ENCODE data around the gene TLX2. TPM values are rescaled to one million over a fixed set of nuclear protein-coding genes. Genes with fewer than 3 reads are reported as not detected.

Gene TLX2
- polyA plus RNA-seq, 2 of the 4 experiments (the other 2 are of a cell fraction) = 0.05 to 0.37 TPM

GRCh38 chr2:74499267-74499939, 14.8 kb upstream of the TLX2 start, which contains the start of gene LBX2:
TSS of gene LBX2 (minus strand) at chr2:74499603. CDS start at chr2:74499537, 66 bp downstream.
- WGBS (ENCODE audit: missing lambda C conversion rate) = 75% methylated on average over 56 of the region's 65 CpGs
- FAIRE-seq = no peak
- no peak within 1 kb of the TSS for H3K4me3 ChIP-seq

DNA sequence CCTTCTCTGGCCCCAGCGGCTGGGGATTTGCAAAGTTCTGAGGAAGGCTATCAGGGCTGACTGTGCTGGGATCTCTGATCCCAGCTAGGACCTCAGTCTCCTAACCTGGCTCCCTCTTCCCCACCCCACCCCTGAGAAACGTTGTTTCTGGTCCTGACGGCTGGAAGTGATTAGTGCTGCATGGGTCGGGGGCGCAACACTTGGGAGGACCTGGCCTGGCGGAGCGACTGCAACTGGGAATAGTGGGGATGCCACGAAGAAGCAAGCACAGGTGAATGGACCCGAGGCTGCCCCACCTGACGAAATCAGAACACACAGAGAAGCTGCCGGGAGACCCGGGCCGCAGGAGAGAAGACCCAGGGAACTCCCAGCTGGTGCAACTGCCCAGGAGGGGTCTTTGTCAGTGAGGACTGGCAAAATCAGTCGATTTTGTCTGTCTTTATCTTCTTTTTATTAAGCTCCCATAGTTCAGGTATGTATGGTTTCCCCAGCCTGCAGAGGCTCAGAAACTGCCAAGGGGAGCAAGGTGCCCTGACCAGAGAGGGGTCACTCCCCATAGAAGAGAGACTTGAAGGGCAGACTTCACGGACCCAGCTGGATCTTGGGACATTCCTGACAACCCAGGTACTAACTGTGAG, 14.2 kb upstream of the TLX2 start:
- Histone ChIP-seq H3K9me3 (no peaks in the 10 kb centered on the region), H3K4me1 (peaks cover 13% of the 10 kb centered on the region), H3K4me2 (no peak overlapping the region), H3K27ac (no peak overlapping the region), H3K4me3 (no peak overlapping the region)
- DNase-seq (ENCODE audit: low read depth in 1 of 2, low spot score in 1 of 2) (no peak), FAIRE-seq (no peak), ATAC-seq (no peak)
- POLR2A ChIA-PET = interaction anchor here (1.1 to 1.6 kb wide), 2 partner anchors 11 to 17 kb away, joined by 4 to 5 read pairs; partner anchors contain the start of genes CCDC142 and TTC31
- WGBS (ENCODE audit: missing lambda C conversion rate) = 81% methylated on average over 15 of the region's 15 CpGs
- TF ChIP-seq CEBPB (IDR thresholded peaks at IDR 0.05) (no peak), TFCP2L1 (CRISPR knock-in tag; IDR thresholded peaks at IDR 0.05) (no peak), MAFK (IDR thresholded peaks at IDR 0.05; ENCODE audit: partially characterized antibody) (no peak), FOSL2 (IDR thresholded peaks at IDR 0.05) (no peak), FOSL2 (CRISPR knock-in tag; IDR thresholded peaks at IDR 0.05) (no peak)
- TF ChIP-seq, protein P1, sequence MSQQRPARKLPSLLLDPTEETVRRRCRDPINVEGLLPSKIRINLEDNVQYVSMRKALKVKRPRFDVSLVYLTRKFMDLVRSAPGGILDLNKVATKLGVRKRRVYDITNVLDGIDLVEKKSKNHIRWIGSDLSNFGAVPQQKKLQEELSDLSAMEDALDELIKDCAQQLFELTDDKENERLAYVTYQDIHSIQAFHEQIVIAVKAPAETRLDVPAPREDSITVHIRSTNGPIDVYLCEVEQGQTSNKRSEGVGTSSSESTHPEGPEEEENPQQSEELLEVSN (IDR thresholded peaks at IDR 0.05; ENCODE audit: borderline replicate concordance, low read depth) = no peak
- TF ChIP-seq, protein P2, sequence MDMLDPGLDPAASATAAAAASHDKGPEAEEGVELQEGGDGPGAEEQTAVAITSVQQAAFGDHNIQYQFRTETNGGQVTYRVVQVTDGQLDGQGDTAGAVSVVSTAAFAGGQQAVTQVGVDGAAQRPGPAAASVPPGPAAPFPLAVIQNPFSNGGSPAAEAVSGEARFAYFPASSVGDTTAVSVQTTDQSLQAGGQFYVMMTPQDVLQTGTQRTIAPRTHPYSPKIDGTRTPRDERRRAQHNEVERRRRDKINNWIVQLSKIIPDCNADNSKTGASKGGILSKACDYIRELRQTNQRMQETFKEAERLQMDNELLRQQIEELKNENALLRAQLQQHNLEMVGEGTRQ (IDR thresholded peaks at IDR 0.05) = no peak
- CTCF ChIA-PET = interaction anchor here (0.8 to 15.5 kb wide), 7 partner anchors 13 to 375 kb away, joined by 3 to 184 read pairs (median 4); partner anchors contain the start of genes AUP1, CCDC142, HTRA2 and MRPL53

More at GRCh38 chr2:74499267-74499939, 14.8 kb upstream of the TLX2 start, which contains the start of gene LBX2:
- no peak within 1 kb of the TSS for H3K27ac ChIP-seq
- no peak for DNase-seq (ENCODE audit: low read depth in 1 of 2, low spot score in 1 of 2)
- TF ChIP-seq HEYL (CRISPR knock-in tag; IDR thresholded peaks at IDR 0.05) (no peak), MAX (IDR thresholded peaks at IDR 0.05) (0 out of 2 replicates have a peak, but pooled peaks have one; percentile 4), CEBPB (IDR thresholded peaks at IDR 0.05) (no peak)
- no peak within 1 kb of the TSS for H3K4me2 ChIP-seq
- H3K9me3 ChIP-seq = no peaks in the 10 kb centered on the region
- CTCF ChIA-PET = interaction anchor here (1.2 to 15.5 kb wide), 4 partner anchors 12 to 88 kb away, joined by 4 to 184 read pairs (median 10); partner anchors contain the start of genes CCDC142, MRPL53 and TTC31
- POLR2A ChIA-PET = no interaction called here
- no peak for ATAC-seq
- peaks cover 13% of the 10 kb centered on the region for H3K4me1 ChIP-seq

- Histone ChIP-seq H3K4me3 (no peak overlapping the region), H3K4me1 (peaks cover 18% of the 10 kb centered on the region), H3K27ac (no peak overlapping the region), H3K4me2 (no peak overlapping the region), H3K9me3 (no peaks in the 10 kb centered on the region)
- POLR2A ChIA-PET = interaction anchor here (1.0 to 1.6 kb wide), 3 partner anchors 11 to 88 kb away, joined by 3 to 5 read pairs (median 4); partner anchors contain the start of genes CCDC142 and TTC31
- no peak for TF ChIP-seq KDM1A (IDR thresholded peaks at IDR 0.05; ENCODE audit: low read depth)
- FAIRE-seq (no peak), ATAC-seq (no peak), DNase-seq (ENCODE audit: low read depth in 1 of 2, low spot score in 1 of 2) (no peak)
- CTCF ChIA-PET = interaction anchor here (0.8 to 15.5 kb wide), 7 partner anchors 13 to 375 kb away, joined by 3 to 184 read pairs (median 4); partner anchors contain the start of genes AUP1, CCDC142, HTRA2 and MRPL53
Measured at GRCh38 chr2:74500578-74500946, 13.7 kb upstream of the TLX2 start.

- DNase-seq (ENCODE audit: low read depth in 1 of 2, low spot score in 1 of 2) (no peak), FAIRE-seq (no peak), ATAC-seq (no peak; a peak in 2 of 6 replicates)
- ChIA-PET CTCF (interaction anchor here (0.9 to 15.5 kb wide), 7 partner anchors 8 to 374 kb away, joined by 3 to 184 read pairs (median 4); partner anchors contain the start of genes CCDC142 and TTC31), POLR2A (interaction anchor here (1.0 to 1.6 kb wide), 3 partner anchors 12 to 87 kb away, joined by 3 to 5 read pairs (median 4); partner anchors contain the start of genes CCDC142 and TTC31)
- Histone ChIP-seq H3K27ac (peak overlapping the region in 1 of 2 experiments; percentile 96; a peak in 4 of 6 replicates), H3K9me3 (no peaks in the 10 kb centered on the region), H3K4me3 (peak overlapping the region; percentile 54), H3K4me2 (peak overlapping the region; percentile 72), H3K4me1 (peaks cover 27% of the 10 kb centered on the region)
- WGBS (ENCODE audit: missing lambda C conversion rate) = 88% methylated on average over 18 of the region's 18 CpGs
- TF ChIP-seq ZNF302 (CRISPR knock-in tag; IDR thresholded peaks at IDR 0.05) (no peak), TFCP2L1 (CRISPR knock-in tag; IDR thresholded peaks at IDR 0.05) (no peak), HDAC2 (IDR thresholded peaks at IDR 0.05) (no peak), CHD4 (IDR thresholded peaks at IDR 0.05; ENCODE audit: borderline replicate concordance) (no peak), SREBF2 (IDR thresholded peaks at IDR 0.05) (no peak), BHLHE40 (IDR thresholded peaks at IDR 0.05; ENCODE audit: low read depth, low read length) (no peak), KDM1A (IDR thresholded peaks at IDR 0.05; ENCODE audit: low read depth) (no peak), HOXB13 (CRISPR knock-in tag; IDR thresholded peaks at IDR 0.05; ENCODE audit: low read depth) (no peak), NFE2L2 (conservative IDR thresholded peaks at IDR 0.05; ENCODE audit: low read length) (no peak), ZSCAN20 (CRISPR knock-in tag; IDR thresholded peaks at IDR 0.05) (no peak)
- TF ChIP-seq, protein P3, sequence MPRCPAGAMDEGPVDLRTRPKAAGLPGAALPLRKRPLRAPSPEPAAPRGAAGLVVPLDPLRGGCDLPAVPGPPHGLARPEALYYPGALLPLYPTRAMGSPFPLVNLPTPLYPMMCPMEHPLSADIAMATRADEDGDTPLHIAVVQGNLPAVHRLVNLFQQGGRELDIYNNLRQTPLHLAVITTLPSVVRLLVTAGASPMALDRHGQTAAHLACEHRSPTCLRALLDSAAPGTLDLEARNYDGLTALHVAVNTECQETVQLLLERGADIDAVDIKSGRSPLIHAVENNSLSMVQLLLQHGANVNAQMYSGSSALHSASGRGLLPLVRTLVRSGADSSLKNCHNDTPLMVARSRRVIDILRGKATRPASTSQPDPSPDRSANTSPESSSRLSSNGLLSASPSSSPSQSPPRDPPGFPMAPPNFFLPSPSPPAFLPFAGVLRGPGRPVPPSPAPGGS (IDR thresholded peaks at IDR 0.05) = no peak
- TF ChIP-seq, protein P4, sequence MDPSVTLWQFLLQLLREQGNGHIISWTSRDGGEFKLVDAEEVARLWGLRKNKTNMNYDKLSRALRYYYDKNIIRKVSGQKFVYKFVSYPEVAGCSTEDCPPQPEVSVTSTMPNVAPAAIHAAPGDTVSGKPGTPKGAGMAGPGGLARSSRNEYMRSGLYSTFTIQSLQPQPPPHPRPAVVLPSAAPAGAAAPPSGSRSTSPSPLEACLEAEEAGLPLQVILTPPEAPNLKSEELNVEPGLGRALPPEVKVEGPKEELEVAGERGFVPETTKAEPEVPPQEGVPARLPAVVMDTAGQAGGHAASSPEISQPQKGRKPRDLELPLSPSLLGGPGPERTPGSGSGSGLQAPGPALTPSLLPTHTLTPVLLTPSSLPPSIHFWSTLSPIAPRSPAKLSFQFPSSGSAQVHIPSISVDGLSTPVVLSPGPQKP (IDR thresholded peaks at IDR 0.05; ENCODE audit: low read depth, low read length) = no peak
Measured at GRCh38 chr2:74501335-74502071, 12.7 kb upstream of the TLX2 start.

Data from A549 (cell line).